Pancreas (tissue), 10 donors: ENCODE results near the gene CLDN16. TPM values are rescaled to one million over a fixed set of nuclear protein-coding genes. Genes with fewer than 3 reads are reported as not detected.

Experiments used
- ATAC-seq, 4 donors: fragments of 200-7000 bp; cut with Tn5 transposase; one replicate each; pipeline versions ENCODE4 v1.8.0 to v1.9.1; 2020; ENCODE audit warnings: mild to moderate bottlenecking in 4 of 4, moderate library complexity in 4 of 4
- DNase-seq, 6 donors: peaks; one replicate each; pipeline ENCODE4 v3.0.0-alpha.2; 2020
- FAIRE-seq: peaks from 2 replicates; lab custom pipeline; 2012; peaks lifted over from hg19 to GRCh38; lab: Jason Lieb, UNC
- H3K27ac ChIP-seq, 4 donors: fragments of 200-600 bp; sonication (generic); 1 replicate in 3 of 4; 2 replicates in 1 of 4; pipeline versions ENCODE4 v1.5.0 to v1.8.0; 2020
- H3K27me3 ChIP-seq, 4 donors: fragments of 200-600 bp; one replicate each; pipeline ENCODE4 v1.8.0; 2021
- H3K36me3 ChIP-seq, 3 donors: fragments of 200-600 bp; sonication (generic) in 1 of 3; one replicate each; pipeline versions ENCODE4 v1.5.0 to v1.8.0; 2020 to 2021
- H3K4me1 ChIP-seq, 3 donors: fragments of 200-600 bp; one replicate each; pipeline ENCODE4 v1.8.0; 2021
- H3K4me3 ChIP-seq, 4 donors: fragments of 200-600 bp; sonication (generic) in 2 of 4; one replicate each; pipeline versions ENCODE4 v1.5.0 to v1.8.0; 2020 to 2021
- H3K9me3 ChIP-seq, 4 donors: fragments of 200-600 bp; one replicate each; pipeline ENCODE4 v1.8.0; 2021
- CTCF ChIP-seq, 4 donors: fragments of 200-600 bp; sonication (generic) in 3 of 4; IDR thresholded peaks; one replicate each; pipeline versions ENCODE4 v1.5.0 to v1.8.0; 2021; ENCODE audit warnings: antibody characterized with exemption in 4 of 4
- WGBS, 2 donors: extraction: QIAGEN DNeasy Blood & Tissue Kit; methylation state at CpG; one replicate each; pipeline ENCODE4 v1.1.7; 2013; 5-methylcytosine and 5-hydroxymethylcytosine counted together
- intact Hi-C, 3 donors: fragments of 100-400 bp; cut with DNase I; formaldehyde crosslinking; loops; one replicate each; pipeline versions ENCODE4 v1.11.1 to v1.14.2; 2022
- polyA plus RNA-seq, 2 donors: library from polyadenylated mRNA; stranded (reverse); fragments of 200-250 nt; gene quantifications; one replicate each; pipeline ENCODE4 v1.2.3, GENCODE V29; 2013
- total RNA-seq, 6 donors: library from RNA; stranded (reverse); fragmentation: NEBNext Ultra II Directional in 4 of 6; extraction: Animal tissue kit (Norgen Biotek cat#: 25700) in 4 of 6; gene quantifications; one replicate each; pipeline versions ENCODE4 v1.2.1 to v1.2.4, GENCODE V29; 2021 to 2023
- donor health status: healthy with polysubstance abuse.
- donor health status: DM: no; HTN: no; CAD: no; lungs with moderate emphysema.
- donor health status: DM: no; HTN: no; CAD: no.
- donor health status: control.
- donor health status: control.
- donor health status: Bipolar disorder and iron deficiency.
- donor health status: DM: yes; HTN: yes; CAD: no.
- donor health status: DM: no; HTN: no; CAD: no.
- donor health status: DM: no; HTN: no; CAD: no.
- donor health status: DM: yes; HTN: yes; CAD: no.

Gene CLDN16
- total and polyA plus RNA-seq, 8 donors, result 0.09 to 1.8 (median 0.36) TPM

- Histone ChIP-seq H3K27ac (no peak overlapping the region), H3K9me3 (no peaks in the 10 kb centered on the region), H3K27me3 (no peaks in the 10 kb centered on the region), H3K4me3 (no peak overlapping the region), H3K4me1 (no peaks in the 10 kb centered on the region), H3K36me3 (no peaks in the 10 kb centered on the region)
- no peak for TF ChIP-seq CTCF (IDR thresholded peaks at IDR 0.05)
- no peak for FAIRE-seq
- DNase-seq, result no peak
- ATAC-seq, result no peak
- intact Hi-C loops, result no loop called here
Measured at GRCh38 chr3:190396001-190396400, 8.0 kb downstream of the CLDN16 start.

- no peaks in the 10 kb centered on the region for H3K4me1 ChIP-seq
- no peaks in the 10 kb centered on the region for H3K9me3 ChIP-seq
- no peaks in the 10 kb centered on the region for H3K27me3 ChIP-seq
- H3K27ac ChIP-seq, result no peak overlapping the region
- no peak for ATAC-seq
- 68 to 76% methylated on average over 4 of the region's 4 CpGs for WGBS, 2 donors
- no peaks in the 10 kb centered on the region for H3K36me3 ChIP-seq
- no peak overlapping the region for H3K4me3 ChIP-seq
- FAIRE-seq, result no peak
- intact Hi-C loops, result no loop called here
- TF ChIP-seq CTCF (IDR thresholded peaks at IDR 0.05), result no peak
- no peak for DNase-seq
Measured at GRCh38 chr3:190397889-190398288, 9.9 kb downstream of the CLDN16 start.

- ATAC-seq, result no peak
- no peak for FAIRE-seq
- no peak for DNase-seq
- 88 to 96% methylated on average over 8 of the region's 8 CpGs for WGBS, 2 donors
- H3K9me3 ChIP-seq, result no peaks in the 10 kb centered on the region
- no peaks in the 10 kb centered on the region for H3K4me1 ChIP-seq
- H3K27ac ChIP-seq, result no peak overlapping the region
- no peak for TF ChIP-seq CTCF (IDR thresholded peaks at IDR 0.05)
- H3K27me3 ChIP-seq, result no peaks in the 10 kb centered on the region
- H3K36me3 ChIP-seq, result no peaks in the 10 kb centered on the region
- no peak overlapping the region for H3K4me3 ChIP-seq
- intact Hi-C loops, result no loop called here
Measured at GRCh38 chr3:190399677-190400076, 11.7 kb downstream of the CLDN16 start.

GRCh38 chr3:190401963-190402362 is 14.0 kb downstream of the CLDN16 start:
- no peaks in the 10 kb centered on the region for H3K27me3 ChIP-seq
- no peak for TF ChIP-seq CTCF (IDR thresholded peaks at IDR 0.05)
- ATAC-seq, result no peak
- H3K9me3 ChIP-seq, result no peaks in the 10 kb centered on the region
- WGBS, 2 donors, result 61 to 64% methylated on average over 4 of the region's 4 CpGs
- H3K4me3 ChIP-seq, result no peak overlapping the region
- H3K4me1 ChIP-seq, result no peaks in the 10 kb centered on the region
- no peak for FAIRE-seq
- intact Hi-C loops, result no loop called here
- DNase-seq, result no peak
- H3K27ac ChIP-seq, result no peak overlapping the region
- H3K36me3 ChIP-seq, result no peaks in the 10 kb centered on the region

- peaks cover 0 to 4% (median 0%) of the 10 kb centered on the region in 4 donors for H3K27me3 ChIP-seq
- ATAC-seq (no peak), DNase-seq (no peak), FAIRE-seq (no peak)
- 88 to 89% methylated on average over 8 of the region's 8 CpGs for WGBS, 2 donors
- no peaks in the 10 kb centered on the region for H3K9me3 ChIP-seq
- H3K4me1 ChIP-seq, result no peaks in the 10 kb centered on the region
- H3K4me3 ChIP-seq, result no peak overlapping the region
- intact Hi-C loops, result no loop called here
- H3K36me3 ChIP-seq, result no peaks in the 10 kb centered on the region
- H3K27ac ChIP-seq, result no peak overlapping the region
- no peak for TF ChIP-seq CTCF (IDR thresholded peaks at IDR 0.05)
Measured at GRCh38 chr3:190404715-190405114, 16.8 kb downstream of the CLDN16 start.
